Measurements from ENCODE around the gene TSPAN32.

- TF ChIP-seq, protein P1, sequence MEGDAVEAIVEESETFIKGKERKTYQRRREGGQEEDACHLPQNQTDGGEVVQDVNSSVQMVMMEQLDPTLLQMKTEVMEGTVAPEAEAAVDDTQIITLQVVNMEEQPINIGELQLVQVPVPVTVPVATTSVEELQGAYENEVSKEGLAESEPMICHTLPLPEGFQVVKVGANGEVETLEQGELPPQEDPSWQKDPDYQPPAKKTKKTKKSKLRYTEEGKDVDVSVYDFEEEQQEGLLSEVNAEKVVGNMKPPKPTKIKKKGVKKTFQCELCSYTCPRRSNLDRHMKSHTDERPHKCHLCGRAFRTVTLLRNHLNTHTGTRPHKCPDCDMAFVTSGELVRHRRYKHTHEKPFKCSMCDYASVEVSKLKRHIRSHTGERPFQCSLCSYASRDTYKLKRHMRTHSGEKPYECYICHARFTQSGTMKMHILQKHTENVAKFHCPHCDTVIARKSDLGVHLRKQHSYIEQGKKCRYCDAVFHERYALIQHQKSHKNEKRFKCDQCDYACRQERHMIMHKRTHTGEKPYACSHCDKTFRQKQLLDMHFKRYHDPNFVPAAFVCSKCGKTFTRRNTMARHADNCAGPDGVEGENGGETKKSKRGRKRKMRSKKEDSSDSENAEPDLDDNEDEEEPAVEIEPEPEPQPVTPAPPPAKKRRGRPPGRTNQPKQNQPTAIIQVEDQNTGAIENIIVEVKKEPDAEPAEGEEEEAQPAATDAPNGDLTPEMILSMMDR (conservative IDR thresholded peaks at IDR 0.05; ENCODE audit: low read length): no peak
- no peak for TF ChIP-seq EZH2phosphoT487 (IDR thresholded peaks at IDR 0.05; ENCODE audit: borderline replicate concordance, low read depth, low read length)
Measured at GRCh38 chr11:2314525-2315394, 12.9 kb downstream of the TSPAN32 start.
